Caki2 (cell line): ENCODE measurements around the gene TWSG1. TPM values are rescaled to one million over a fixed set of nuclear protein-coding genes. Genes with fewer than 3 reads are reported as not detected.

Experiments used
- DNase-seq: peaks from one replicate; pipeline ENCODE4 v3.0.0-alpha.2; 2015; ENCODE audit warnings: low read depth
- in situ Hi-C: cut with HindIII; loops from 2 replicates; pipeline ENCODE4 v1.10.0; 2016; ENCODE audit warnings: low sequenced_read_pairs, low pct_unique_long_range_greater_than_20kb, mixed read lengths
- total RNA-seq: library from RNA; depleted of rRNA; stranded (reverse); fragments of >200 nt; shearing (Covaris generic); gene quantifications from 2 replicates; pipeline ENCODE4 v1.2.3, GENCODE V29; 2014; ENCODE audit warnings: low replicate concordance; rRNA removed

The TWSG1 gene
- 39.0 and 60.3 TPM in 2 replicates for total RNA-seq

- in situ Hi-C loops, result no loop called here
- DNase-seq, result peak; percentile 76
These were observed at the start of gene TWSG1 for GRCh38 chr18:9334329-9334972. Gene TWSG1, plus strand, starts transcription at chr18:9334773. Its CDS starts 2,457 bp downstream, at chr18:9337230.

GRCh38 chr18:9285604-9286003 is 49.0 kb upstream of the TWSG1 start:
- in situ Hi-C loops, result no loop called here
- no peak for DNase-seq

- DNase-seq, result no peak
- in situ Hi-C loops, result no loop called here
These were observed 47.5 kb upstream of the TWSG1 start for GRCh38 chr18:9287036-9287435.

GRCh38 chr18:9289698-9290097 is 44.9 kb upstream of the TWSG1 start:
- in situ Hi-C loops, result no loop called here
- no peak for DNase-seq

GRCh38 chr18:9290156-9290555 is 44.4 kb upstream of the TWSG1 start:
- in situ Hi-C loops, result no loop called here
- DNase-seq, result no peak

- in situ Hi-C loops, result no loop called here
- DNase-seq, result no peak
These were observed 42.5 kb upstream of the TWSG1 start for GRCh38 chr18:9292047-9292446.

GRCh38 chr18:9293948-9294347 is 40.6 kb upstream of the TWSG1 start:
- in situ Hi-C loops, result no loop called here
- DNase-seq, result no peak

- no peak for DNase-seq
- in situ Hi-C loops, result no loop called here
These were observed 38.2 kb upstream of the TWSG1 start for GRCh38 chr18:9296233-9297006.

- in situ Hi-C loops, result no loop called here
These were observed 37.6 kb upstream of the TWSG1 start for GRCh38 chr18:9297007-9297393.

GRCh38 chr18:9304388-9305070 is 30.0 kb upstream of the TWSG1 start:
- in situ Hi-C loops, result no loop called here
- DNase-seq, result no peak

More at GRCh38 chr18:9297007-9297393, 37.6 kb upstream of the TWSG1 start:
- DNase-seq, result no peak

GRCh38 chr18:9319333-9319732 is 15.2 kb upstream of the TWSG1 start:
- in situ Hi-C loops, result no loop called here
- DNase-seq, result no peak

- in situ Hi-C loops, result no loop called here
- DNase-seq, result no peak
These were observed 13.5 kb upstream of the TWSG1 start for GRCh38 chr18:9321017-9321452.

- no peak for DNase-seq
- in situ Hi-C loops, result no loop called here
These were observed 12.8 kb upstream of the TWSG1 start for GRCh38 chr18:9321736-9322135.

- in situ Hi-C loops, result no loop called here
- DNase-seq, result no peak
These were observed 11.8 kb upstream of the TWSG1 start for GRCh38 chr18:9322744-9323143.

GRCh38 chr18:9323750-9324445 is 10.7 kb upstream of the TWSG1 start:
- in situ Hi-C loops, result no loop called here
- DNase-seq, result no peak

GRCh38 chr18:9325716-9326115 is 8.9 kb upstream of the TWSG1 start:
- DNase-seq, result no peak
- in situ Hi-C loops, result no loop called here

- DNase-seq, result no peak
- in situ Hi-C loops, result no loop called here
These were observed 5.8 kb upstream of the TWSG1 start for GRCh38 chr18:9328776-9329175.

- in situ Hi-C loops, result no loop called here
These were observed 5.1 kb upstream of the TWSG1 start for GRCh38 chr18:9329471-9329870.

GRCh38 chr18:9330419-9330818 is 4.2 kb upstream of the TWSG1 start:
- DNase-seq, result no peak
- in situ Hi-C loops, result no loop called here

More at GRCh38 chr18:9329471-9329870, 5.1 kb upstream of the TWSG1 start:
- no peak for DNase-seq
